Calu3 (cell line): ENCODE measurements around the gene MINDY1. TPM values are rescaled to one million over a fixed set of nuclear protein-coding genes. Genes with fewer than 3 reads are reported as not detected.

Experiments used
- BruUV-seq: library from RNA; stranded (reverse); fragments of 400-500 nt; replicated peaks from 2 replicates; lab custom pipeline; 2021; lab: Mats Ljungman, UMichigan
- CTCF ChIA-PET: fragments of 300-600 bp; sonication (Branson Sonifier 250); formaldehyde crosslinking; loops from one replicate; lab custom pipeline; 2022; ENCODE audit warnings: antibody characterized with exemption; lab: Charles Lee
- DNase-seq: peaks from one replicate; pipeline ENCODE4 v3.0.0; 2022
- H3K27ac Mint-ChIP-seq: one replicate; pipeline ENCODE4 v1.8.0; 2022; ENCODE audit warnings: mixed read lengths; ENCODE audit not compliant: unreplicated experiment
- H3K27me3 Mint-ChIP-seq: one replicate; pipeline ENCODE4 v1.8.0; 2022; ENCODE audit warnings: mixed read lengths; ENCODE audit not compliant: unreplicated experiment
- H3K36me3 Mint-ChIP-seq: one replicate; pipeline ENCODE4 v1.8.0; 2022; ENCODE audit warnings: mild to moderate bottlenecking, moderate library complexity, mixed read lengths; ENCODE audit not compliant: insufficient read depth, unreplicated experiment
- H3K4me1 Mint-ChIP-seq: one replicate; pipeline ENCODE4 v1.8.0; 2022; ENCODE audit warnings: mild to moderate bottlenecking, low read depth, mixed read lengths; ENCODE audit not compliant: unreplicated experiment
- H3K4me3 Mint-ChIP-seq: one replicate; pipeline ENCODE4 v1.8.0; 2022; ENCODE audit warnings: mild to moderate bottlenecking, low read depth, moderate library complexity, mixed read lengths; ENCODE audit not compliant: unreplicated experiment
- H3K9me3 Mint-ChIP-seq: one replicate; pipeline ENCODE4 v1.8.0; 2022; ENCODE audit warnings: low read depth, mixed read lengths; ENCODE audit not compliant: unreplicated experiment
- intact Hi-C: fragments of 100-400 bp; cut with micrococcal nuclease; formaldehyde crosslinking; loops from one replicate; pipeline ENCODE4 v1.10.0; 2022; ENCODE audit not compliant: unreplicated experiment
- total RNA-seq: library from RNA; stranded (reverse); gene quantifications from 2 replicates; pipeline ENCODE4 v1.2.3, GENCODE V29; 2022
- TF ChIP-seq, protein P1 (sequence below): fragments of 200-600 bp; IDR thresholded peaks from one replicate; pipeline ENCODE4 v1.8.0; 2022; ENCODE audit warnings: antibody characterized with exemption; ENCODE audit not compliant: unreplicated experiment

MINDY1 gene
- total RNA-seq, 1 experiment from 2014 or later: 17.6 TPM

DNA sequence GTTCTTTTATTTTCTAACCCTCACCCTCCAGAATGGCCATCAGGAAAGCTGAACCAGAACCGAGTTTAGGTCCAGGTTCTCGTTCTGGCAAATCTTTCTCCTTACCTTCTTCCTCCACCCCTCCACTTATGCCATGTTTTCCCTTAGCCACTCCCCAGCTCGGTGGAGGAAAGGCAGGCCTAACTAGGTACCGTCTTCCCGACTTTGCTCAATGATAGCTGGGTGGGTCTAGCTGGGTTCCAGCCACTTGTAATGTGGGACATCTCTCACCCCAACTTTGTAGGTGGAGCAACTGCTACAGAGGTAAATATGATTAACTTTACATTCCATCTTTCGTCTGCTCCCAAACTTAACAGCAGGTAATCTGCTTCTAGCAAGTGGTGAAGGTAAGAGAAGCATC is 30.3 kb upstream of the MINDY1 start:
- H3K36me3 Mint-ChIP-seq: peaks cover 6% of the 10 kb centered on the region
- DNase-seq: no peak
- BruUV-seq: no TSS peak
- H3K27me3 Mint-ChIP-seq: no peaks in the 10 kb centered on the region
- peaks cover 9% of the 10 kb centered on the region for H3K4me1 Mint-ChIP-seq
- no peak overlapping the region for H3K4me3 Mint-ChIP-seq
- CTCF ChIA-PET: interaction anchor here (0.6 to 1.5 kb wide), 2 partner anchors 9 to 11 kb away, joined by 5 to 8 read pairs; partner anchors contain the start of gene C1orf56
- no peak overlapping the region for H3K27ac Mint-ChIP-seq
- no peaks in the 10 kb centered on the region for H3K9me3 Mint-ChIP-seq
- TF ChIP-seq, protein P1, sequence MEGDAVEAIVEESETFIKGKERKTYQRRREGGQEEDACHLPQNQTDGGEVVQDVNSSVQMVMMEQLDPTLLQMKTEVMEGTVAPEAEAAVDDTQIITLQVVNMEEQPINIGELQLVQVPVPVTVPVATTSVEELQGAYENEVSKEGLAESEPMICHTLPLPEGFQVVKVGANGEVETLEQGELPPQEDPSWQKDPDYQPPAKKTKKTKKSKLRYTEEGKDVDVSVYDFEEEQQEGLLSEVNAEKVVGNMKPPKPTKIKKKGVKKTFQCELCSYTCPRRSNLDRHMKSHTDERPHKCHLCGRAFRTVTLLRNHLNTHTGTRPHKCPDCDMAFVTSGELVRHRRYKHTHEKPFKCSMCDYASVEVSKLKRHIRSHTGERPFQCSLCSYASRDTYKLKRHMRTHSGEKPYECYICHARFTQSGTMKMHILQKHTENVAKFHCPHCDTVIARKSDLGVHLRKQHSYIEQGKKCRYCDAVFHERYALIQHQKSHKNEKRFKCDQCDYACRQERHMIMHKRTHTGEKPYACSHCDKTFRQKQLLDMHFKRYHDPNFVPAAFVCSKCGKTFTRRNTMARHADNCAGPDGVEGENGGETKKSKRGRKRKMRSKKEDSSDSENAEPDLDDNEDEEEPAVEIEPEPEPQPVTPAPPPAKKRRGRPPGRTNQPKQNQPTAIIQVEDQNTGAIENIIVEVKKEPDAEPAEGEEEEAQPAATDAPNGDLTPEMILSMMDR: no peak
- intact Hi-C loops: no loop called here

DNA sequence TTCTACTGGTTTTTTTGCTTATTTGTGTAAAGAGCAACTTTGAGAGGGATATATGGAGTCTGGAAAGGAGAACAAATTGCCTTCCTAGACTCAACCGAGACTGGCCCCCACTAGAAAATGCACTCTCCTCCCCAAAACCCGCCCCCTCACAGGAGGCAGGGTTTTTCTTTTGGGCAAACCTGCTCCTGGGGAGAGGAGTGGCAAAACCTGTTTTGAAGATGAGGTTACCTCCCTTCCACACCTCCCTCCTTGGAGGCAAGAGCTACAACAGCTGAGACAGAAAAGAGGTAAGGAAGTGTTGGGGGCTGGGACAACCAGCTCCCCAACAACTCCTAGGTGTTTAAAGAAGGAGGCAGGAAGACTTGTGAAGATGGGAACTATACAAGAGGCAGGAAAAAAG is 29.7 kb upstream of the MINDY1 start, which contains the start of gene BNIPL:
Gene BNIPL (plus strand): TSS at position 231 of the 400 bp plus-strand sequence. CDS start 140 bp downstream, at position 371.
- H3K36me3 Mint-ChIP-seq: peaks cover 6% of the 10 kb centered on the region
- CTCF ChIA-PET: no interaction called here
- TF ChIP-seq, protein P1: no peak
- DNase-seq: no peak
- H3K4me1 Mint-ChIP-seq: peaks cover 9% of the 10 kb centered on the region
- no peaks in the 10 kb centered on the region for H3K9me3 Mint-ChIP-seq
- H3K4me3 Mint-ChIP-seq: no peak within 1 kb of the TSS
- BruUV-seq: no TSS peak
- H3K27me3 Mint-ChIP-seq: no peaks in the 10 kb centered on the region
- H3K27ac Mint-ChIP-seq: no peak within 1 kb of the TSS
- intact Hi-C loops: no loop called here

DNA sequence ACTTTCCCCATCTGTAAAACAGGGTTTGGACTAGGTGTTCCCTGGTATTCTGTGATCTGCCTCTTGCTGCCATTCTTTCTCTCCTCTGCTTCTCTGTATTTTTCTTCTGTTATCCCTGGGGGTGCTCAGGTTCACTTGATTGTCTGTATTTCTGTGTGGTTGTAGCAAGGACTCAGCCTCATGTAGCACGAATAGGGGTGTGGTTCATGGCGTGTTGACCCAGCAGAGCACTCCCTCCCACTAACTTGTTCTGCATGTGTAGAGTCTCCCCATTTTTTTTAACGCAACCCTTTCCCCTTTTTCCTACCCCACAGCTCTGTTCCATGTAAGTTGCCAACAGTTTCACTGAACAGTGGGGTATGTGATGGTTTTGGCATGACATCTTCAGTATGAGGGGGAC is 28.5 kb upstream of the MINDY1 start:
- intact Hi-C loops: no loop called here
- no peaks in the 10 kb centered on the region for H3K27me3 Mint-ChIP-seq
- H3K9me3 Mint-ChIP-seq: no peaks in the 10 kb centered on the region
- H3K36me3 Mint-ChIP-seq: peaks cover 10% of the 10 kb centered on the region
- H3K27ac Mint-ChIP-seq: no peak overlapping the region
- BruUV-seq: no TSS peak
- no peak for DNase-seq
- TF ChIP-seq, protein P1: no peak
- H3K4me1 Mint-ChIP-seq: peaks cover 9% of the 10 kb centered on the region
- no peak overlapping the region for H3K4me3 Mint-ChIP-seq
- CTCF ChIA-PET: interaction anchor here (1.1 kb wide), 1 partner anchor 29 kb away, joined by 3 read pairs; the partner anchor contains the start of gene MINDY1

DNA sequence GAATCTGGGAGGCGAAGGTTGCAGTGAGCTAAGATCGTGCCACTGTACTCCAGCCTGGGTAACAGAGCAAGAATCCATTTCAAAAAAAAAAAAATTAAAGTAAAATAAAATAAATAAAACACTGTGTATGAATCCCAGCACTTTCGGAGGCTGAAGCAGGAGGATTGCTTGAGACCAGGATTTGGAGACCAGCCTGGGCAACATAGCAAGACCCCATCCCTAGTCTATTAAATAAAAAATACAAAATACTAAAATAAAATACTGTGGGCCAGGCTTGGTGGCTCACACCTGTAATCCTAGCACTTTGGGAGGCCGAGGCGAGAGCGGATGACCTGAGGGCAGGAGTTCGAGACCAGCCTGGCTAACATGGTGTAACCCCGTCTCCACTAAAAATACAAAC is 25.5 kb upstream of the MINDY1 start:
- TF ChIP-seq, protein P1: no peak
- H3K36me3 Mint-ChIP-seq: peaks cover 10% of the 10 kb centered on the region
- no peak for DNase-seq
- H3K4me3 Mint-ChIP-seq: no peak overlapping the region
- CTCF ChIA-PET: interaction anchor here (0.6 kb wide), 1 partner anchor 9 kb away, joined by 3 read pairs; no protein-coding TSS in a partner anchor
- BruUV-seq: no TSS peak
- intact Hi-C loops: no loop called here
- H3K4me1 Mint-ChIP-seq: peaks cover 9% of the 10 kb centered on the region
- no peaks in the 10 kb centered on the region for H3K27me3 Mint-ChIP-seq
- H3K9me3 Mint-ChIP-seq: no peaks in the 10 kb centered on the region
- H3K27ac Mint-ChIP-seq: no peak overlapping the region
